ENCODE data around the gene RGS9BP.
"Not testable (repeated sequence)": the region's sequence is repeated elsewhere in the genome, so short reads cannot be mapped to it uniquely, and the experiment has no call there.

RGS9BP gene

DNA sequence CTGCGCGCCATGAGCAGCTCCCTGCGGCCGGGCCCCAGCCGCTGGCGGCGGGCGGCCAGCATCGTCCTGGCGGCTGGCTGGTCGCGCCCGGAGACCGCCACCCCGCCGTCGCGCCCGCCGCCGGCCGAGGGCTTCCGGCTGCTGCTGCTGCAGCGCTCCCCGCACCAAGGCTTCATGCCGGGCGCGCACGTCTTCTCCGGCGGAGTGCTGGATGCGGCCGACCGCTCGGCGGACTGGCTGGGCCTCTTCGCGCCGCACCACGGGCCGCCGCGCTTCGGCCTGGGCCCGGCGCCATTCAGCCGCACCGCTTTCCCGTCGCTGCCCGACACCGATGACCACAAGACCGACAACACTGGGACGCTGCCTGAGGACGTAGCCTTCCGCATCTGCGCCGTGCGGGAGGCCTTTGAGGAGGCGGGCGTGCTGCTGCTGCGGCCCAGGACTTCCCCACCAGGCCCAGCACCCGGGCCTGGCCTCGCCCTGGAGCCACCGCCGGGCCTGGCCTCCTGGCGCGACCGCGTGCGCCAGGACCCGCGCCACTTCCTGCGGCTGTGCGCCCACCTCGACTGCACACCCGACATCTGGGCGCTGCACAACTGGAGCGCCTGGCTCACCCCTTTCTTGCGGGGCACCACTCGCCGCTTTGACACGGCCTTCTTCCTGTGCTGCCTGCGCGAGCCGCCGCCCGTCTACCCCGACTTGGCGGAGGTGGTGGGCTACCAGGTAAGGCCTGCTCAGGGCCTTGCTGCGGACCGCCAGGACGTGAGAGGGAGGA is 16.5 kb downstream of the RGS9BP start:
- no peak for TF ChIP-seq CTCF (IDR thresholded peaks at IDR 0.05; ENCODE audit: control extremely low read depth, extremely low read depth, low read depth, missing control alignments)
- DNase-seq (ENCODE audit: extremely low spot score): peak; percentile 79
- POLR2A ChIA-PET: interaction anchor here (0.8 kb wide), 1 partner anchor 17 kb away, joined by 3 read pairs; the partner anchor contains the start of gene ANKRD27
- CTCF ChIA-PET: interaction anchor here (0.8 to 1.2 kb wide), 4 partner anchors 9 to 492 kb away, joined by 3 to 7 read pairs (median 5); partner anchors contain the start of genes ANKRD27 and RGS9BP

DNA sequence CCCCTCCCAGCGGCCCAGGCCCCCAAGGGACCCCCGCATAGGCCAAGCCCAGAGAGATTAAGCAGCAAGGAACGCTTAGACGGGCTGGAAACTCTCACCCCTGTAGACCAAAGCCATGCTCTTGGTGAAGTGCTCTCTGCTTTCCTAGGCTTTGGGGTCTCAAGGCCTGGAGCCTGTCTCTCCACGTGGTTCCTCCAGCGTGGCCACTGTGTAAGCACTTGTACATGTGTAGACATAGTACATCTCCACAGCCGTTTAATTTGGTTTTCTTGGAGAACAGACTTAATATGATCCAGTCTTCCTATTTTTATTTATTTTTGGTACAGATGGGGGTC is 17.0 kb downstream of the RGS9BP start:
- ChIA-PET POLR2A (no interaction called here), CTCF (interaction anchor here (1.0 kb wide), 1 partner anchor 12 kb away, joined by 4 read pairs; no protein-coding TSS in a partner anchor)
- DNase-seq (ENCODE audit: extremely low spot score): no peak
- TF ChIP-seq CTCF (IDR thresholded peaks at IDR 0.05; ENCODE audit: control extremely low read depth, extremely low read depth, low read depth, missing control alignments): no peak

DNA sequence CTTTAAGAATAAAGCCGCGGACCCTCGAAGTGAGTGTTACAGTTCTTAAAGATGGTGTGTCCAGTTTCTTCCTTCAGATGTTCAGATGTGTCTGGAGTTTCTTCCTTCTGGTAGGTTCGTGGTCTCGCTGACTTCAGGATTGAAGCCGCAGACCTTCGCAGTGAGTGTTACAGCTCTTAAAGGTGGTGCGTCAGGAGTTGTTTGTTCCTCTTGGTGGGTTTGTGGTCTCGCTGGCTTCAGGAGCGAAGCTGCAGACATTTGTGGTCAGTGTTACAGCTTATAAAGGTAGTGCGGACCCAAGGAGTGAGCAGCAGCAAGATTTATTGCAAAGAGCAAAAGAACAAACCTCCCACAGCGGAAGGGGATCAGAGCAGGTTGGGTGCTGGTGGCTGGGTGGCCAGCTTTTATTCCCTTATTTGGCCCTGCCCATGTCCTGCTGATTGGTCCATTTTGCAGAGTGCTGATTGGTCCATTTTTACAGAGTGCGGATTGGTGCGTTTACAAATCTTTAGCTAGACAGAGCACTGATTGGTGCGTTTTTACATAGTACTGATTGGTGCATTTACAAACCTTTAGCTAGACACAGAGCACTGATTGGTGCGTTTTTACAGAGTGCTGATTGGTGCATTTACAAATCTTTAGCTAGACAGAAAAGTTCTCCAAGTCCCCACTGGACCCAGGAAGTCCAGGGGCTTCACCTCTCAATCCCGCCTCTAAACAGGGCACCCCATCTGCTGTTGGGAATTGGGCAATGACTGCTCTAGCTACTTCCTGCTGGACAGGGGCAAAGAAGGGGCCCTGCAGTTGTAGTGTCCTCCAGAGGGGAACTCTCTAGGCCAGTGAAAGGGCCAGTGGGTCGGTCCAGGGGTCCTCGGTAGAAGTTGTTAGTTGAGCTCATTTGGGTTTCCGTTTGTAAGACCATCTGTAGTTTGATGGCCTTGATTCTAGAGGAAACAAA is 17.8 kb downstream of the RGS9BP start:
- DNase-seq (ENCODE audit: extremely low spot score); POLR2A ChIA-PET: not testable (repeated sequence)
- CTCF ChIA-PET: interaction anchor here (1.0 kb wide), 2 partner anchors 13 to 17 kb away, joined by 3 to 4 read pairs; no protein-coding TSS in a partner anchor

DNA sequence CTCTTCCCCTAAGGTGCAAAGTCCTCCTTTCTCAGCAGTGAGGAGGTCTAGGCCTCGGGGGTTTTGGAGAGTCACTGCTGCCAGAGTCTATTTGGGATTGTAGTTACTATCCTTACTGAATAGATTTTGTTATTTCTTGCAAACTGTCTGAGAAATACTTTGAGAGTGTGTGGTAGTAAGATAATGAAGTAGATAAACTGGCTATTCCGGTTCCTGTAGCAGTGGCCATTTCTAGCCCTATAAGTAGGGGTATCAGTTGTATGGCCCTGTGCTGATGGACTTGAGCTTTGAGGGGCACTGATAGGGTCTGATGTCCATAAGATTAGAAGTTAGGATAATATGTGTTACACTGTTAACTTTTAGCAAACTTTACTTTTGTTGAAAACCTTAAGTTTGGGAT is 18.7 kb downstream of the RGS9BP start:
- CTCF ChIA-PET: interaction anchor here (1.0 kb wide), 1 partner anchor 18 kb away, joined by 3 read pairs; no protein-coding TSS in a partner anchor
- POLR2A ChIA-PET: not testable (repeated sequence)

DNA sequence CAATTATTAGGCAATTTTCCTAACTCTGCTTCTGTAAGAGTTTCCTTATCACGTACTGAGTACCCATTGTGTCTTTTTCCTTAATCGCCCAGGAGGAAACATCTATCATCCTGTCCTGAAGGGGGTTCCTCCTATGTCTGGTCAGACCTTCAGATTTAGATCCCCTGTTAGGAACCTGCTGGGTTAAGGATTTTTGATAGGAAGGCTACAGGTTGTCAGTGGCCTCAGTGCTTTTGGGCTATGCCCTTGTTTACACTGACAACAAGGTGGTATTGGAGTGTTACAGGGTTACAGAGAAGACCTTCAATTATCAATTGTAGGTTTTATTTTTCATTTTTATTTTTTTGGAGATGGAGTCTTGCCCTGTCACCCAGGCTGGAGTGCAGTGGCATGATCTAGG is 19.2 kb downstream of the RGS9BP start:
- CTCF ChIA-PET, POLR2A ChIA-PET: not testable (repeated sequence)

More for the DNA sequence above, 18.7 kb downstream of the RGS9BP start:
- DNase-seq (ENCODE audit: extremely low spot score): not testable (repeated sequence)

GRCh38 chr19:32695506-32695905 is 19.9 kb downstream of the RGS9BP start:
- POLR2A ChIA-PET; CTCF ChIA-PET; DNase-seq (ENCODE audit: extremely low spot score): not testable (repeated sequence)

More for the DNA sequence above, 19.2 kb downstream of the RGS9BP start:
- DNase-seq (ENCODE audit: extremely low spot score): not testable (repeated sequence)

DNA sequence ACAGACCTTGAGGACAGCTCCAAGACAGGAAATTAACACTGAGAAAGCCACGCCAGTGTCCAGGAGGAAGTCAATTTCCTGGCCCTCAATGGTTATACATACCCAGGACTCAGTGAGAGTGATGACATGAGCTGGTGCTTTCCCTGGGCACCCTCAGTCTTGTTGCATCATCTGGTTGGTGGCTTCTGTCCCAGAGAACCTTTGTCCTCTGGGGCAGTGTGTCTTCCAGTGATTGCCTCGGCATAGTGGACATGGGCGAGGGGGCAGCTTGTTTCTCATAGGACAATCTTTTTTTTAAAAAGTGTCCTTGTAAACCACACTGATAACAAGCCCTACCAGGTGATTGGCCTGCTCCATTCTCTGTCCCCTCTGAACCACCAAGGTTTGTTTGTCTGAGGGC is 21.1 kb downstream of the RGS9BP start:
- POLR2A ChIA-PET; CTCF ChIA-PET; DNase-seq (ENCODE audit: extremely low spot score): not testable (repeated sequence)

- CTCF ChIA-PET: interaction anchor here (0.9 to 1.2 kb wide), 2 partner anchors 10 to 22 kb away, joined by 3 read pairs; no protein-coding TSS in a partner anchor
- POLR2A ChIA-PET: not testable (repeated sequence)
These were observed 24.5 kb downstream of the RGS9BP start for GRCh38 chr19:32700129-32700528.

GRCh38 chr19:32702010-32702409 is 26.4 kb downstream of the RGS9BP start:
- no peak for DNase-seq (ENCODE audit: extremely low spot score)
- no peak for TF ChIP-seq CTCF (IDR thresholded peaks at IDR 0.05; ENCODE audit: control extremely low read depth, extremely low read depth, low read depth, missing control alignments)
- ChIA-PET POLR2A (no interaction called here), CTCF (no interaction called here)

More at GRCh38 chr19:32700129-32700528, 24.5 kb downstream of the RGS9BP start:
- not testable (repeated sequence) for DNase-seq (ENCODE audit: extremely low spot score)

- DNase-seq (ENCODE audit: extremely low spot score); CTCF ChIA-PET: not testable (repeated sequence)
- POLR2A ChIA-PET: interaction anchor here (0.6 kb wide), 1 partner anchor 39 kb away, joined by 5 read pairs; no protein-coding TSS in a partner anchor
These were observed 28.4 kb downstream of the RGS9BP start for GRCh38 chr19:32704006-32704405.
